Cardiac septum (tissue), 1 donor: ENCODE results near the gene GPR27. TPM values are rescaled to one million over a fixed set of nuclear protein-coding genes. Genes with fewer than 3 reads are reported as not detected.

Experiments
- DNase-seq: peaks from one replicate; pipeline ENCODE4 v3.0.0-alpha.2; 2020; ENCODE audit warnings: low spot score
- intact Hi-C: fragments of 100-400 bp; cut with DNase I; formaldehyde crosslinking; loops from one replicate; pipeline ENCODE4 v1.14.0; 2022
- long read RNA-seq: library from polyadenylated mRNA; unstranded; transcript quantifications from one replicate; pipeline ENCODE4 v2.0.0, GENCODE V29; 2021
- total RNA-seq: library from RNA; stranded (reverse); fragmentation: NEBNext Ultra II Directional; extraction: Animal tissue kit (Norgen Biotek cat#: 25700); gene quantifications from one replicate; pipeline ENCODE4 v1.2.1, GENCODE V29; 2021
- donor health status: DM: no; HTN: no; CAD: no.

Gene GPR27
- total RNA-seq, result 8.3 TPM
- long read RNA-seq, transcript GPR27-201 (1 exons, 2,447 nt), result major isoform, 35 of 35 reads
- long read RNA-seq, partial matches to known transcripts, result 0 of 35 reads
- long read RNA-seq, other reads (novel, unspliced or antisense), result 0 of 35 reads

DNA sequence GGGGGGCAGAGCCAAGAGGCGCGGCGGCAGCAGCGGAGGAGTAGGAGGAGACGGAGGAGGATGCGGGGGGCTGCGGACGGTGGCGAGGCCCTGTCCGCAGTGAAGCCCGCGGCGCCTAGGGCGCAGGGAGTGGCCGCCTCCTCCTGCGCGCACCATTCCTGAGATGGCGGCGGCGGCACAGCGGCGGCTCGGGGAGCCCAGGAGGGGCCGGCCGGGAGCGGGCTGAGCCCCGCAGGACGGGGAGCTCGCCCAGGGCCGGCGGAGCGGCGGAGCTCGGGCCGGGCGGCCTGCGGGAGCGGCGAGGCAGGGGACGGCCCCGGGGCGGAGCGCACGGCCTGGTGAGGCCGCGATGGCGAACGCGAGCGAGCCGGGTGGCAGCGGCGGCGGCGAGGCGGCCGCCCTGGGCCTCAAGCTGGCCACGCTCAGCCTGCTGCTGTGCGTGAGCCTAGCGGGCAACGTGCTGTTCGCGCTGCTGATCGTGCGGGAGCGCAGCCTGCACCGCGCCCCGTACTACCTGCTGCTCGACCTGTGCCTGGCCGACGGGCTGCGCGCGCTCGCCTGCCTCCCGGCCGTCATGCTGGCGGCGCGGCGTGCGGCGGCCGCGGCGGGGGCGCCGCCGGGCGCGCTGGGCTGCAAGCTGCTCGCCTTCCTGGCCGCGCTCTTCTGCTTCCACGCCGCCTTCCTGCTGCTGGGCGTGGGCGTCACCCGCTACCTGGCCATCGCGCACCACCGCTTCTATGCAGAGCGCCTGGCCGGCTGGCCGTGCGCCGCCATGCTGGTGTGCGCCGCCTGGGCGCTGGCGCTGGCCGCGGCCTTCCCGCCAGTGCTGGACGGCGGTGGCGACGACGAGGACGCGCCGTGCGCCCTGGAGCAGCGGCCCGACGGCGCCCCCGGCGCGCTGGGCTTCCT is at the start of gene GPR27:
Gene GPR27, plus strand, starts transcription at position 155 of the 909 bp plus-strand sequence. Its CDS starts 195 bp downstream, at position 350.
- intact Hi-C loops, result no loop called here
- no peak for DNase-seq

DNA sequence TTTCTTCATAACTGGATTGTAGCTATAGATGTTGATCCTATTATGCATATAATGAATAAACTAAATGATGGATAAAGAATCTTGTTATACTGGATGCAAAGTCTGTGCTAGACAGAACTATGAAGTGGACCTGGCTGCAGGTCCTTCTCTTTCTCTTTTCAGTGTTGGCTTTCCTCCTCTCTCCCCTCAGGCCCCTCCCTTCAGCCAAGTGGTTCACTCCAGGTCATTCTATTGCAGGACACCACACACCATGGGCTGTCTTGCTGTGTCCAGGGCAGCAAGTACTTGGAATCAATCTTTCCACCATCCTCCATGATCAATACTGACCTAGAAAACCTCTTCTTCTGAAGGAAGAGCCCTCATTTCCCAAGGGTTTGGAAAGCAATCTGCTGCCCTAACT is 48.7 kb upstream of the GPR27 start:
- intact Hi-C loops, result no loop called here
- DNase-seq, result no peak

DNA sequence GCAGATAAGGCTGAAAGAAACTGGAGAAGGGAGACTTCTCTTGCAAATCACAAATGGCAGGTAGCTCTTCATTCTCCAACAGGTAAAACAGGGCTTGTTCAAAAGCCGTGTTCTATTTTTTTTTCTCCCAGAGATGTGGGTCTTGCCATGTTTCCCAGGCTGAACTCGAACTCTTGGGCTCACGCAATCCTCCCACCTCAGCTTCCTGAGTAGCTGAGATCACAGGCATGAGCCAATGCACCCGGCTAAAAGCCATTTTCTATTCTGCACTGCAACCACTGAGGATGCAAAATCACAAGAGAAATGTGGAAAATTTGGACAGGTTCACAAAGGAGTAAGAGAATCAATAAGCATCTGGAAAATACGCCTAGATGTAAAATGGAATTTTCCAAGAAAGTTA is 48.0 kb upstream of the GPR27 start:
- DNase-seq, result no peak
- intact Hi-C loops, result no loop called here

DNA sequence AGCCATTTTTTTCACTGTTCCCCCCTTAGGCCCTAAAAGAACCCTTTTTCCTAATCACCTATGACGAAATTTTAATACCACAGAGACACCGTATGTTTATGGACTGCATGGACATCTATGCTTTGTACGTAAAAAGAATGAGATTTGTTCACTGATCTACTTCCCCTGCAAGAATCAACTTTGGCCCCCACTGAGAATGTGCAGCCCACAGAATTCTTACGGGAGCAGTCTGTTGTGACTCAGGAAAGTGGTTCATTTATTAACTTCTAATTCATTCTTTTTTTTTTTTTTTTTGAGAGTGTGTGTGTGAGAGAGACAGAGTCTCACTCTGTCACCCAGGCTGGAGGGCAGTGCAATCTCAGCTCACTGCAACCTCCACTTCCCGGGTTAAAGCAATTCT is 46.1 kb upstream of the GPR27 start:
- intact Hi-C loops, result no loop called here
- no peak for DNase-seq

DNA sequence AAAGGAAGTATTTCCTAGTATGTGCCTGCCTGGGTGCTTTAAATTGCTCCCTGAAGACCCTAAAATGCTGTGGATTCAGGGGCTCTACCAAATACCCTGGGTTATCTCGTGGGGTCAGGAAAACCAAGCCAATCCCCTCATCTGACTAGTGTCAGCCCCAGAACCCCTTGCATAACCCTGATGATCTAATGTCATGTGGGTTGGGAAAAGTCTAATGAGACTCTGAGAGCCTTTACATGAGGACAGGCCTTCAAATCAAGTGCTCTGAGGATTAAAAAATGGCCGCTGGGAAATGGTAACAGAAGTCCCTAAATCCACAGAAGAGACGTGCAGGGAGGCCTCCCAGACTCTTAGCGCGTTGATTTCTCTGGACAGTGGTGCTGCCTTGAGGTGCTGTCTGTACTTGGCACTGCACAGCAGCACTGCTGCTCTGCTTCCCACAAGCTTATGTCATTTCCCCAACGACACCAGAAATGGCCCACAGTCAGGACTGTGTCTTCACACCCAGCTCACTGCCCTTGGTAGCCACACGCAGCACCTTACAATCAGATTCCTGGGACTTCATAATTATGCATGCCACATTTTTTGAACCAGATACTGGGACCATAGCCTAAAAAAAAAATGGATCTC is 45.1 kb upstream of the GPR27 start:
- intact Hi-C loops, result no loop called here
- no peak for DNase-seq

DNA sequence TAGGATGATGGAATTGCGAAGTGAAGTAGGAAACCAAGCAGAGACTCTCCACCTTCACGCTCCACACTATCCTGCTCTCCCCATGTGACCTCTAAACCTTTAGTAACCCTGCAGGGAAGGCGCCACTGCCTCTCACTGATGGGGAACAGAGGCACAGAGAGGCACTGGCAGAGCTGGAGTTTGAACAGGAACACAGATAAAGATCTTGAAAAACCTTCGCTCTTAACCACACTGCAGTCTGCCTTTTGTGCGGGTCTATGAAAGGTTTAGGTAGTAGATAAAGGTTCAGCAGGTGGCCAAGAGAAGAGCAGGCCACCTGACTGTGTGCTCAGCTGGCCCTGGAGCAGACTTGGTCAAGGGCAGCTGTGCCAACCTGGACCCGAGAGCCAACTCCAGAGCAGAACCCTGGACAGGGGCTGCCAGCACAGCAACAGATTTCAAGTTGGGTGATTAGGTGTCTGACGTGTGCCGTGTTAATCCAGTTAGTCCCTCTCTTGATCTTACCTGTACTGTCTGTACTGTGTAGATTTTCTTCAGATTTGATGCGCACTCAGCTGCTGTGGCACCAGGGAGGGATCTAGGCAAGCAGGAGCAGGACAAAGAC is 43.6 kb upstream of the GPR27 start:
- intact Hi-C loops, result loop anchor here (5.0 kb wide), 1 partner anchor 1117 kb away; no protein-coding TSS in a partner anchor

GRCh38 chr3:71710906-71711494 is 42.7 kb upstream of the GPR27 start:
- no peak for DNase-seq
- intact Hi-C loops, result loop anchor here (5.0 kb wide), 1 partner anchor 1116 kb away; no protein-coding TSS in a partner anchor

More for the DNA sequence above, 43.6 kb upstream of the GPR27 start:
- DNase-seq, result no peak

DNA sequence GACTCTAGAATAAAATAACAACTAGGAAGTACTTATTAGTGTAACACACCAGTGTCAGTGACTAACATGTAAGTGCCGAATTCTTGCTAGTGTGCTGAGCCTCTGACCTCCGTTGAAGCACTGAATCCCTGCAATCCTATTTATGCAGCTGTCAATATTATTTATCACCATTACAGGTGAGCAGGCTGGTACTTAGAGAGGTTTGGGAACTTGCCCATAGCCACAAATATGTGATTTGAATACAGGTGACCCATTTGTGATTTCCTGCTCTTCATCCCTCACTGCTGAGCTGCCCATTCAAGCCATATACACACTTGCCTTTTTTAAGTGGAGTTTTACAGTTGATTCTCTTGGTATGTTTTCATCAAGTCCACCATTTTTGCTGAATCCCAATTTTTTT is 40.6 kb upstream of the GPR27 start:
- intact Hi-C loops, result loop anchor here (5.0 kb wide), 1 partner anchor 1114 kb away; no protein-coding TSS in a partner anchor
- DNase-seq, result no peak

DNA sequence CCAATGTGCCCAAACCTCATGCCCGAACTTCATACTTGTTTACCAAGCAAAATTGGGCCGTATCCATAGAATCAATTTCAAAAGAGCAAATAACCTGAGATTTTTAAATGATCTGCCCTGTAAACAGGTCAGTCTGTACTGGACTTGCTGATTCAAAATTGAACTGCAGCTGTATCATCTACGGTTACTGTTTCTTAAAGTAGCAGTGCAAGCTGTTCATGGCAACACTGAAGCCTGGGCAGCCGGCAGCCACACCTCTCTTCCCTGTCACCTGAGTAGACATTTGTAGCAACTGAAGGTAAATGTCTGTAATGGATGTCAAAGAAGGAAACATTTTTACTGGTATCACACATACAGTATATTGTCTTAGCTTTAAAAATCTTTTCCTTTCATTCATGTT is 39.1 kb upstream of the GPR27 start:
- intact Hi-C loops, result loop anchor here (5.0 kb wide), 1 partner anchor 1113 kb away; no protein-coding TSS in a partner anchor
- DNase-seq, result no peak

GRCh38 chr3:71718072-71718471 is 35.6 kb upstream of the GPR27 start:
- intact Hi-C loops, result no loop called here

DNA sequence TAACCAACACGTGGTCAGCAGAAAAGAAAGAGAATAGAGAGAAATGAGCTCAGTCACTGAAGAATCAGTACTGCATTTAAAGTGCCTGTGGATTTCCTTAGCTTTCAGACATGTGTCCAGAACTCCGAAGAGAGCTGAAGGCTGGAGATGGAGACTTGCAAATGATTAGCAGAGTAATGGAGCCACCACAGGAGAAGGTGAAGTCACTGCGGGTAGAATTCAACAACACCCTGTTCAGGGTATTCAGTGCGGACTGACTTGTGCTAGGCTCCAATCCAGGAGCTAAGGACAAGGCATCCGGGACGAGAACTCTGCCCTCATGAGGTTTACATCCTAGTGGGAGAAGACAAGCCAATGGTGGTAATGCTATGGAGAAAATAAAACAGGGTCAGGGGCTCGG is 32.7 kb upstream of the GPR27 start:
- DNase-seq, result no peak
- intact Hi-C loops, result loop anchor here (10.0 kb wide), 1 partner anchor 234 kb away; no protein-coding TSS in a partner anchor

More at GRCh38 chr3:71718072-71718471, 35.6 kb upstream of the GPR27 start:
- DNase-seq, result no peak

- DNase-seq, result no peak
- intact Hi-C loops, result loop anchor here (10.0 kb wide), 1 partner anchor 233 kb away; no protein-coding TSS in a partner anchor
Observed at GRCh38 chr3:71721651-71722157, 32.0 kb upstream of the GPR27 start.

- DNase-seq, result no peak
- intact Hi-C loops, result loop anchor here (10.0 kb wide), 1 partner anchor 232 kb away; no protein-coding TSS in a partner anchor
Observed at GRCh38 chr3:71722693-71723092, 31.0 kb upstream of the GPR27 start.

DNA sequence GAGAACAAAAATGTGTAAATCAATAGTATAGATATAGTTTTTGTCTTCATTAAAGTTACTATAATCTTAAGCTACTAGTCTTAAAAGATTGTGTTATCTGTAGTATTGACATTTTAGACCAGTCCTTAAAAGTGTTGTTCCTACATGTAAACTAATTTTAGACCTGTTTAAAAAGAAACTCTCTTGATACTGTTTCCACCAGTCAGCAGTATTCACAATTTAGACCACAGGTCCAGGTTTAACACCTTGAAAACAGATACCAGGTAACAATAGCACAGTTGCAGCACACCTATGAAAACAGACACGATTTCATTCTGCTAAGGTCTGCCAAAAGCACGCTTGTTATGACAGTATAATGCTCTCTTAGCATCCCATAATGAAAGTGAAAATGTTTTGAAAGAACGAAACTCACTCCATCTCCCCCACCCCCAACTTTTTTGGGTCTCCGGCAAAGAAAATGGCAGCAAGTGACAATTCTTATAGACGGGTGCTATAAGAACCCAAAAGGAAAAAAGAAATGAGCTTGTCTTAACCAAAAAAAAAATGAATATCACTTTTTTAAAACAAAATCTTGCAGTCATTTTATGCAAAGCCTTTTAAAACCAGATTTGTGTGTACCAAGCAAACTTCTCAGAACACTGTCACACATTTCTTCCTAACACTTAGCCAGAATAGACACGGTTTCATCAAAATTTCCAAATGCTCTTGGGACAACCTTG is 30.0 kb upstream of the GPR27 start:
- no peak for DNase-seq
- intact Hi-C loops, result loop anchor here (10.0 kb wide), 1 partner anchor 231 kb away; no protein-coding TSS in a partner anchor

- intact Hi-C loops, result loop anchor here (10.0 kb wide), 1 partner anchor 231 kb away; no protein-coding TSS in a partner anchor
- no peak for DNase-seq
Observed at GRCh38 chr3:71724171-71724453, 29.5 kb upstream of the GPR27 start.

GRCh38 chr3:71724584-71725270 is 28.9 kb upstream of the GPR27 start:
- intact Hi-C loops, result loop anchor here (5.0 to 10.0 kb wide), 2 partner anchors 230 to 1098 kb away; no protein-coding TSS in a partner anchor
- no peak for DNase-seq

DNA sequence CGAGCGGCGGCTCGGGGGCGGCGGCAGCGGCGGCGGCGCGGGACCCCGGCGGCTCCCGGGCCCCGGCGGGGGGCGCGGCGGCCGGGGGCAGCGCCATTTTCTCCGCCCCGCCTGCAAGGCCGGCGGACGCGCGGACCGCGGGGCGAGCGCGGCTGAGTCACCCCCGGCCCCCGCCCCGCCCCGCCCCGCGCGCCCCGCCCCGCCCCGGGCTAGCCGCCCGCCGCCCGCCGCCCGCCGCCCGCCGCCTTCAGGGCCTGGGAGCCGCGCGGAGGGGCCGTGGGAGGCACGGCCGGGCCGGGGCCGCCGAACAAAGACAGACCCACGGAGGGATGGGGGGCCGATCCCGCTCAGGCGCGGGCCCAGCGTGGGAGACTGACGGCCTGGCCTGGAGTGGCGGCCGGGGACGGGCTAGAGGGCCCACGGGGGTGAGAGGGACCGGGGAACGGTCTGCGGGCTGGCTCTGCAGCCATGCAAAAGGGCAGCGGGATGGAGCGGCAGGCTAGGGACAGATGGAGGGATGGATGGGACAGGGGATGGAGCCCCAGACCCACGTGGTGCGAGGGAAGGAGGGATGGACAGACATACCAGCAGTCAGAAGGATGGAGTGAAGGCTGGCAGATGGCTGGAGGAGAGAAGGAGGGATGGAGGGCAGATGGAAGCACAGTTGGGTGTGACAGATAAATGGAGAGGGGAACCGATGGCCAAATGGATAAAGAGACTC is 28.2 kb upstream of the GPR27 start, which contains the start of gene EIF4E3:
Gene EIF4E3, minus strand, starts transcription at position 132 of the 721 bp plus-strand sequence. Its CDS starts 35 bp downstream, at position 97.
- no peak for DNase-seq
- intact Hi-C loops, result loop anchor here (5.0 to 10.0 kb wide), 2 partner anchors 229 to 1097 kb away; no protein-coding TSS in a partner anchor
